Endothelial cell of umbilical vein (primary cell): ENCODE data around the gene TUFT1. TPM values are rescaled to one million over a fixed set of nuclear protein-coding genes. Genes with fewer than 3 reads are reported as not detected.

Source experiments
- BruUV-seq: library from RNA; stranded (reverse); fragments of 400-500 nt; replicated peaks from 2 replicates; lab custom pipeline; 2021; lab: Mats Ljungman, UMichigan
- CTCF ChIA-PET: fragments of 300-600, 350-600 bp; sonication (Branson Sonifier 250); formaldehyde crosslinking; loops from one replicate; lab custom pipeline; 2021; ENCODE audit warnings: antibody characterized with exemption, inconsistent platforms; lab: Charles Lee
- POLR2A ChIA-PET: fragments of 300-600, 350-600 bp; sonication (Branson Sonifier 250); formaldehyde crosslinking; loops from one replicate; lab custom pipeline; 2021; ENCODE audit warnings: antibody characterized with exemption, inconsistent platforms; lab: Charles Lee
- DNase-seq: peaks from one replicate; pipeline ENCODE4 v3.0.0-alpha.2; 2011; ENCODE audit warnings: low read depth, low spot score
- FAIRE-seq: peaks from 2 replicates; lab custom pipeline; 2011; peaks lifted over from hg19 to GRCh38; lab: Jason Lieb, UNC
- H2AFZ ChIP-seq: 2 replicates; pipeline ENCODE4 v1.6.0; 2012; ENCODE audit warnings: low read depth, low read length, control low read depth, inconsistent platforms
- H3K27ac ChIP-seq: 2 replicates; pipeline ENCODE4 v1.5.1; 2011; ENCODE audit warnings: low read depth, mild to moderate bottlenecking, control low read depth, low read length, moderate library complexity; ENCODE audit not compliant: insufficient read depth
- H3K27me3 ChIP-seq, 2 experiments: 2 replicates each; pipeline versions ENCODE4 v1.6.0 to v1.6.1; 2011; ENCODE audit warnings: low read length in 2 of 2, mixed read lengths in 1 of 2; ENCODE audit not compliant: control insufficient read depth in 2 of 2, insufficient read depth in 2 of 2
- H3K36me3 ChIP-seq, 2 experiments: 2 replicates in 1 of 2; 3 replicates in 1 of 2; pipeline ENCODE4 v1.5.1; 2011; ENCODE audit warnings: low read length in 2 of 2, mild to moderate bottlenecking in 1 of 2, moderate library complexity in 1 of 2; ENCODE audit not compliant: control insufficient read depth in 2 of 2, insufficient read depth in 2 of 2; ENCODE audit errors: extremely low read depth in 1 of 2
- H3K4me1 ChIP-seq: 3 replicates; pipeline ENCODE4 v1.5.1; 2011; ENCODE audit warnings: mild to moderate bottlenecking, low read length; ENCODE audit not compliant: control insufficient read depth, insufficient read depth; ENCODE audit errors: extremely low read depth
- H3K4me2 ChIP-seq: 2 replicates; pipeline ENCODE4 v1.6.1; 2011; ENCODE audit warnings: low read length, control low read depth, mixed read lengths; ENCODE audit not compliant: insufficient read depth
- H3K4me3 ChIP-seq, 3 experiments: fragments of 200-600 bp in 1 of 3; sonication (generic), shearing (Covaris generic) in 1 of 3; replicated peaks in 1 of 3; 2 replicates each; pipeline ENCODE4 v1.5.1; 2011 to 2016; ENCODE audit warnings: control low read depth in 3 of 3, low read length in 3 of 3, mild to moderate bottlenecking in 2 of 3, inconsistent platforms in 1 of 3, low read depth in 1 of 3, moderate library complexity in 1 of 3; ENCODE audit not compliant: insufficient read depth in 1 of 3
- H3K79me2 ChIP-seq: 2 replicates; pipeline ENCODE4 v1.6.0; 2012; ENCODE audit warnings: low read length, inconsistent platforms; ENCODE audit not compliant: control insufficient read depth, insufficient read depth
- H3K9ac ChIP-seq: replicated peaks from 2 replicates; pipeline ENCODE3; 2011; ENCODE audit warnings: low read length, control low read depth; ENCODE audit not compliant: insufficient read depth; ENCODE audit errors: extremely low read depth
- H3K9me1 ChIP-seq: replicated peaks from 3 replicates; pipeline ENCODE4 v1.6.0; 2011; ENCODE audit warnings: mild to moderate bottlenecking, low read length; ENCODE audit not compliant: control insufficient read depth, insufficient read depth; ENCODE audit errors: extremely low read depth
- H3K9me3 ChIP-seq: replicated peaks from 2 replicates; pipeline ENCODE4 v1.5.1; 2012; ENCODE audit warnings: low read length, inconsistent platforms; ENCODE audit not compliant: control insufficient read depth, insufficient read depth
- H4K20me1 ChIP-seq: replicated peaks from 2 replicates; pipeline ENCODE3; 2011; ENCODE audit warnings: mild to moderate bottlenecking, low read length; ENCODE audit not compliant: control insufficient read depth, insufficient read depth; ENCODE audit errors: extremely low read depth
- CTCF ChIP-seq, 2 donors: IDR thresholded peaks; 1 replicate in 1 of 2; 2 replicates in 1 of 2; pipeline ENCODE4 v1.5.1; 2011; ENCODE audit warnings: low read length in 2 of 2, mild to moderate bottlenecking in 2 of 2, moderate library complexity in 2 of 2, control low read depth in 1 of 2, inconsistent platforms in 1 of 2, low read depth in 1 of 2; ENCODE audit not compliant: insufficient read depth in 1 of 2; ENCODE audit errors: extremely low read depth in 1 of 2
- FOS ChIP-seq: IDR thresholded peaks from 2 replicates; pipeline ENCODE4 v1.6.1; 2011; ENCODE audit warnings: mild to moderate bottlenecking, low read length, moderate library complexity, borderline replicate concordance; ENCODE audit not compliant: insufficient read depth
- GATA2 ChIP-seq: IDR thresholded peaks from 2 replicates; pipeline ENCODE4 v1.7.0; 2011; ENCODE audit warnings: low read depth, mild to moderate bottlenecking, moderate library complexity, mixed read lengths, low read length; ENCODE audit not compliant: insufficient read length, insufficient read depth
- JUN ChIP-seq: IDR thresholded peaks from 2 replicates; pipeline ENCODE4 v1.6.1; 2011; ENCODE audit warnings: borderline replicate concordance, low read depth; ENCODE audit not compliant: insufficient read length, insufficient read depth
- MAX ChIP-seq: IDR thresholded peaks from 2 replicates; pipeline ENCODE4 v1.6.1; 2011; ENCODE audit not compliant: insufficient read depth, insufficient read length
- MYC ChIP-seq: IDR thresholded peaks from one replicate; pipeline ENCODE4 v1.6.1; 2011; ENCODE audit warnings: mild to moderate bottlenecking, low read depth, low read length
- POLR2A ChIP-seq: IDR thresholded peaks from 2 replicates; pipeline ENCODE4 v1.6.1; 2012; ENCODE audit warnings: low read depth, mild to moderate bottlenecking, control low read depth, low read length
- POLR2AphosphoS5 ChIP-seq: IDR thresholded peaks from 2 replicates; pipeline ENCODE4 v1.6.1; 2012; ENCODE audit warnings: low read depth, mild to moderate bottlenecking, control low read depth, low read length, moderate library complexity; ENCODE audit not compliant: insufficient read depth
- dilution Hi-C: fragments of 300-500 bp; cut with MboI; formaldehyde crosslinking; loops from one replicate; pipeline ENCODE4 v1.15.0; 2019; ENCODE audit warnings: low sequenced_read_pairs; ENCODE audit not compliant: extremely low pct_ligation_motif_present
- intact Hi-C: fragments of 100-400 bp; cut with micrococcal nuclease; formaldehyde crosslinking; loops from one replicate; pipeline ENCODE4 v1.10.0; 2022
- polyA plus RNA-seq, 4 experiments: library from polyadenylated mRNA; depleted of rRNA in 3 of 4; stranded (reverse) in 3 of 4; unstranded in 1 of 4; fragments of >200 nt; gene quantifications; 2 replicates each; pipeline versions ENCODE4 v1.2.1 to v1.2.3, GENCODE V29; 2011 to 2012; ENCODE audit warnings: missing spikeins in 1 of 4
- total RNA-seq: library from RNA; stranded (reverse); gene quantifications from 2 replicates; pipeline ENCODE4 v1.2.3, GENCODE V29; 2021

Gene TUFT1
- total and polyA plus RNA-seq, 2 donors (not counting 3 experiments of a cell fraction or from before 2014, with no cell fraction given) = 4.3 to 5.1 TPM

GRCh38 chr1:151585622-151586021 lies 45.5 kb downstream of the TUFT1 start:
- Histone ChIP-seq H3K79me2 (no peaks in the 10 kb centered on the region), H3K4me1 (no peaks in the 10 kb centered on the region), H3K4me3 (no peak overlapping the region), H3K27me3 (no peaks in the 10 kb centered on the region), H4K20me1 (no peaks in the 10 kb centered on the region), H3K9me3 (no peaks in the 10 kb centered on the region), H3K4me2 (no peak overlapping the region), H3K36me3 (no peaks in the 10 kb centered on the region), H3K27ac (no peak overlapping the region), H2AFZ (no peak overlapping the region), H3K9ac (no peak overlapping the region), H3K9me1 (no peaks in the 10 kb centered on the region)
- ChIA-PET CTCF (interaction anchor here (0.9 to 1.1 kb wide), 3 partner anchors 11 to 141 kb away, joined by 3 read pairs; no protein-coding TSS in a partner anchor), POLR2A (interaction anchor here (0.6 kb wide), 1 partner anchor 199 kb away, joined by 5 read pairs; no protein-coding TSS in a partner anchor)
- no peak for TF ChIP-seq JUN
- TF ChIP-seq MYC = no peak
- no peak for TF ChIP-seq GATA2
- no peak for TF ChIP-seq MAX
- peak; percentile 24 for TF ChIP-seq FOS
- TF ChIP-seq POLR2AphosphoS5 = no peak
- DNase-seq (peak; percentile 10), FAIRE-seq (no peak)
- no TSS peak for BruUV-seq
- dilution Hi-C loops (no loop called here), intact Hi-C loops (no loop called here)

- Histone ChIP-seq H2AFZ (no peak overlapping the region), H4K20me1 (no peaks in the 10 kb centered on the region), H3K9me3 (no peaks in the 10 kb centered on the region), H3K36me3 (no peaks in the 10 kb centered on the region), H3K4me3 (no peak overlapping the region), H3K9me1 (no peaks in the 10 kb centered on the region), H3K27ac (no peak overlapping the region), H3K79me2 (no peaks in the 10 kb centered on the region), H3K4me2 (no peak overlapping the region), H3K9ac (no peak overlapping the region), H3K27me3 (no peaks in the 10 kb centered on the region), H3K4me1 (no peaks in the 10 kb centered on the region)
- DNase-seq (no peak), FAIRE-seq (no peak)
- intact Hi-C loops = loop anchor here (5.0 kb wide), 2 partner anchors 49 to 119 kb away; partner anchors contain the start of gene TUFT1
- TF ChIP-seq GATA2 (no peak), CTCF (IDR thresholded peaks at IDR 0.05; ENCODE audit: extremely low read depth in 1 of 2, insufficient read depth in 1 of 2, low read depth in 1 of 2, low read length in 2 of 2) (no peak), JUN (no peak), POLR2A (no peak)
- ChIA-PET POLR2A (interaction anchor here (0.8 kb wide), 1 partner anchor 21 kb away, joined by 3 read pairs; no protein-coding TSS in a partner anchor), CTCF (interaction anchor here (0.8 to 1.2 kb wide), 2 partner anchors 14 to 55 kb away, joined by 3 read pairs; no protein-coding TSS in a partner anchor)
- dilution Hi-C loops = no loop called here
- no TSS peak for BruUV-seq
Measured at GRCh38 chr1:151590961-151591360, 50.9 kb downstream of the TUFT1 start.
